GM13977 (cell line): Measurements from ENCODE around the gene CMC2.

Source experiments
- DNase-seq: peaks from one replicate; pipeline ENCODE4 v3.0.0; 2012; ENCODE audit warnings: low spot score
- CTCF ChIP-seq: IDR thresholded peaks from 2 replicates; pipeline ENCODE4 v1.5.1; 2012; ENCODE audit warnings: mild to moderate bottlenecking, control low read depth; ENCODE audit not compliant: insufficient read depth; ENCODE audit errors: extremely low read depth, missing control alignments
- in situ Hi-C: fragments of 300-500 bp; cut with MboI; formaldehyde crosslinking; loops from one replicate; pipeline ENCODE4 v1.12.0; 2022; ENCODE audit warnings: low sequenced_read_pairs, low pct_unique_long_range_greater_than_20kb, mixed read lengths, inconsistent platforms; ENCODE audit not compliant: unreplicated experiment

CMC2 gene

GRCh38 chr16:80996688-80997138 is 10.0 kb downstream of the CMC2 start:
- TF ChIP-seq CTCF, result no peak
- in situ Hi-C loops, result no loop called here
- DNase-seq, result no peak

- no peak for DNase-seq
- in situ Hi-C loops, result no loop called here
- TF ChIP-seq CTCF, result no peak
Observed at GRCh38 chr16:80994451-80994850, 12.2 kb downstream of the CMC2 start.

- TF ChIP-seq CTCF, result no peak
- DNase-seq, result no peak
- in situ Hi-C loops, result no loop called here
Observed at GRCh38 chr16:80993834-80994233, 12.9 kb downstream of the CMC2 start.

GRCh38 chr16:80993307-80993706 is 13.4 kb downstream of the CMC2 start:
- DNase-seq, result no peak
- in situ Hi-C loops, result no loop called here
- TF ChIP-seq CTCF, result no peak

GRCh38 chr16:80992676-80993293 is 13.9 kb downstream of the CMC2 start:
- TF ChIP-seq CTCF, result no peak
- no peak for DNase-seq
- in situ Hi-C loops, result no loop called here

GRCh38 chr16:80991792-80992430 is 14.8 kb downstream of the CMC2 start:
- no peak for TF ChIP-seq CTCF
- no peak for DNase-seq
- in situ Hi-C loops, result no loop called here

- no peak for TF ChIP-seq CTCF
- in situ Hi-C loops, result no loop called here
- no peak for DNase-seq
Observed at GRCh38 chr16:80990978-80991377, 15.7 kb downstream of the CMC2 start.
